ENCODE data around the gene RBAK.
"Not testable (repeated sequence)": the region's sequence is repeated elsewhere in the genome, so short reads cannot be mapped to it uniquely, and the experiment has no call there.

Gene RBAK

GRCh38 chr7:5068521-5068920 lies 22.9 kb downstream of the RBAK start:
- TF ChIP-seq CTCF (IDR thresholded peaks at IDR 0.05; ENCODE audit: low read depth, low read length): no peak
- Histone ChIP-seq H3K36me3 (peaks cover 42% of the 10 kb centered on the region), H3K4me3 (ENCODE audit: low read depth, low read length) (no peak overlapping the region), H3K27ac (no peak overlapping the region), H3K27me3 (ENCODE audit: insufficient read depth, low read depth, severe bottlenecking) (no peaks in the 10 kb centered on the region), H3K9me3 (ENCODE audit: severe bottlenecking) (peaks cover 25% of the 10 kb centered on the region)
- no peak for DNase-seq

GRCh38 chr7:5070206-5070605 lies 24.5 kb downstream of the RBAK start:
- Histone ChIP-seq H3K9me3 (ENCODE audit: severe bottlenecking) (peaks cover 14% of the 10 kb centered on the region), H3K36me3 (peaks cover 25% of the 10 kb centered on the region), H3K4me3 (ENCODE audit: low read depth, low read length) (no peak overlapping the region), H3K27ac (no peak overlapping the region), H3K27me3 (ENCODE audit: insufficient read depth, low read depth, severe bottlenecking) (no peaks in the 10 kb centered on the region)
- TF ChIP-seq CTCF (IDR thresholded peaks at IDR 0.05; ENCODE audit: low read depth, low read length): no peak
- no peak for DNase-seq

GRCh38 chr7:5075187-5075586 lies 29.5 kb downstream of the RBAK start:
- not testable (repeated sequence) for DNase-seq; H3K9me3 ChIP-seq (ENCODE audit: severe bottlenecking)

GRCh38 chr7:5077740-5078139 lies 32.1 kb downstream of the RBAK start:
- TF ChIP-seq CTCF (IDR thresholded peaks at IDR 0.05; ENCODE audit: low read depth, low read length): no peak
- no peak for DNase-seq
- Histone ChIP-seq H3K4me3 (ENCODE audit: low read depth, low read length) (no peak overlapping the region), H3K27me3 (ENCODE audit: insufficient read depth, low read depth, severe bottlenecking) (no peaks in the 10 kb centered on the region), H3K27ac (no peak overlapping the region), H3K9me3 (ENCODE audit: severe bottlenecking) (no peaks in the 10 kb centered on the region), H3K36me3 (no peaks in the 10 kb centered on the region)

More at GRCh38 chr7:5075187-5075586, 29.5 kb downstream of the RBAK start:
- H3K27ac ChIP-seq; H3K4me3 ChIP-seq (ENCODE audit: low read depth, low read length); H3K36me3 ChIP-seq; H3K27me3 ChIP-seq (ENCODE audit: insufficient read depth, low read depth, severe bottlenecking): not testable (repeated sequence)

- no peak for DNase-seq
- Histone ChIP-seq H3K27ac (no peak overlapping the region), H3K9me3 (ENCODE audit: severe bottlenecking) (no peaks in the 10 kb centered on the region), H3K4me3 (ENCODE audit: low read depth, low read length) (no peak overlapping the region), H3K27me3 (ENCODE audit: insufficient read depth, low read depth, severe bottlenecking) (no peaks in the 10 kb centered on the region), H3K36me3 (no peaks in the 10 kb centered on the region)
- no peak for TF ChIP-seq CTCF (IDR thresholded peaks at IDR 0.05; ENCODE audit: low read depth, low read length)
These were observed 37.1 kb downstream of the RBAK start for GRCh38 chr7:5082806-5083205.

GRCh38 chr7:5083311-5083711 lies 37.7 kb downstream of the RBAK start:
- no peak overlapping the region for H3K27ac ChIP-seq
- H3K36me3 ChIP-seq: no peaks in the 10 kb centered on the region
- TF ChIP-seq CTCF (IDR thresholded peaks at IDR 0.05; ENCODE audit: low read depth, low read length): no peak
- no peaks in the 10 kb centered on the region for H3K27me3 ChIP-seq (ENCODE audit: insufficient read depth, low read depth, severe bottlenecking)
- no peak overlapping the region for H3K4me3 ChIP-seq (ENCODE audit: low read depth, low read length)
- no peak for DNase-seq
- no peaks in the 10 kb centered on the region for H3K9me3 ChIP-seq (ENCODE audit: severe bottlenecking)

Measured in WERI-Rb-1 (cell line).